ENCODE measurements around the gene SERPINB3. TPM values are rescaled to one million over a fixed set of nuclear protein-coding genes. Genes with fewer than 3 reads are reported as not detected.

The SERPINB3 gene
- total and polyA plus RNA-seq, 2 experiments from 2014 or later, result 0.27 to 0.59 TPM

DNA sequence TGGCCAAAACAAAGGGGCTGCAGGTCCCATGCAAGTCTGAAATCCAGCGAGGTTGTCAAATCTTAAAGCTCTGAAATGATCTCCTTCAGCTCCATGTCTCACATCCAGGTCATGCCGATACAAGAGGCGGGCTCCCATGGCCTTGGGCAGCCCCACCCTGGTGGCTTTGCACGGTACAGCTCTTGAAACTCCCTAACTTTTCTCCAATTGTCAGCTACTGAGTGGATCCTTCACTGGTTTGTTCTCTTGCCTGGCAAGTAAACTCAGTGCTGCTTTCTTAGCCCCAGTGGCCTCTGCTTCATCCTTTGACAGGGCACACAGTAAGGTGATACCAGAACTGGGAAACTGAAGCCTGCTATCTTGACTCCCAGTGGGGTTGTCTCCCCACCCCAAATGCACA lies 48.3 kb downstream of the SERPINB3 start (continued):
- TF ChIP-seq, protein P1, sequence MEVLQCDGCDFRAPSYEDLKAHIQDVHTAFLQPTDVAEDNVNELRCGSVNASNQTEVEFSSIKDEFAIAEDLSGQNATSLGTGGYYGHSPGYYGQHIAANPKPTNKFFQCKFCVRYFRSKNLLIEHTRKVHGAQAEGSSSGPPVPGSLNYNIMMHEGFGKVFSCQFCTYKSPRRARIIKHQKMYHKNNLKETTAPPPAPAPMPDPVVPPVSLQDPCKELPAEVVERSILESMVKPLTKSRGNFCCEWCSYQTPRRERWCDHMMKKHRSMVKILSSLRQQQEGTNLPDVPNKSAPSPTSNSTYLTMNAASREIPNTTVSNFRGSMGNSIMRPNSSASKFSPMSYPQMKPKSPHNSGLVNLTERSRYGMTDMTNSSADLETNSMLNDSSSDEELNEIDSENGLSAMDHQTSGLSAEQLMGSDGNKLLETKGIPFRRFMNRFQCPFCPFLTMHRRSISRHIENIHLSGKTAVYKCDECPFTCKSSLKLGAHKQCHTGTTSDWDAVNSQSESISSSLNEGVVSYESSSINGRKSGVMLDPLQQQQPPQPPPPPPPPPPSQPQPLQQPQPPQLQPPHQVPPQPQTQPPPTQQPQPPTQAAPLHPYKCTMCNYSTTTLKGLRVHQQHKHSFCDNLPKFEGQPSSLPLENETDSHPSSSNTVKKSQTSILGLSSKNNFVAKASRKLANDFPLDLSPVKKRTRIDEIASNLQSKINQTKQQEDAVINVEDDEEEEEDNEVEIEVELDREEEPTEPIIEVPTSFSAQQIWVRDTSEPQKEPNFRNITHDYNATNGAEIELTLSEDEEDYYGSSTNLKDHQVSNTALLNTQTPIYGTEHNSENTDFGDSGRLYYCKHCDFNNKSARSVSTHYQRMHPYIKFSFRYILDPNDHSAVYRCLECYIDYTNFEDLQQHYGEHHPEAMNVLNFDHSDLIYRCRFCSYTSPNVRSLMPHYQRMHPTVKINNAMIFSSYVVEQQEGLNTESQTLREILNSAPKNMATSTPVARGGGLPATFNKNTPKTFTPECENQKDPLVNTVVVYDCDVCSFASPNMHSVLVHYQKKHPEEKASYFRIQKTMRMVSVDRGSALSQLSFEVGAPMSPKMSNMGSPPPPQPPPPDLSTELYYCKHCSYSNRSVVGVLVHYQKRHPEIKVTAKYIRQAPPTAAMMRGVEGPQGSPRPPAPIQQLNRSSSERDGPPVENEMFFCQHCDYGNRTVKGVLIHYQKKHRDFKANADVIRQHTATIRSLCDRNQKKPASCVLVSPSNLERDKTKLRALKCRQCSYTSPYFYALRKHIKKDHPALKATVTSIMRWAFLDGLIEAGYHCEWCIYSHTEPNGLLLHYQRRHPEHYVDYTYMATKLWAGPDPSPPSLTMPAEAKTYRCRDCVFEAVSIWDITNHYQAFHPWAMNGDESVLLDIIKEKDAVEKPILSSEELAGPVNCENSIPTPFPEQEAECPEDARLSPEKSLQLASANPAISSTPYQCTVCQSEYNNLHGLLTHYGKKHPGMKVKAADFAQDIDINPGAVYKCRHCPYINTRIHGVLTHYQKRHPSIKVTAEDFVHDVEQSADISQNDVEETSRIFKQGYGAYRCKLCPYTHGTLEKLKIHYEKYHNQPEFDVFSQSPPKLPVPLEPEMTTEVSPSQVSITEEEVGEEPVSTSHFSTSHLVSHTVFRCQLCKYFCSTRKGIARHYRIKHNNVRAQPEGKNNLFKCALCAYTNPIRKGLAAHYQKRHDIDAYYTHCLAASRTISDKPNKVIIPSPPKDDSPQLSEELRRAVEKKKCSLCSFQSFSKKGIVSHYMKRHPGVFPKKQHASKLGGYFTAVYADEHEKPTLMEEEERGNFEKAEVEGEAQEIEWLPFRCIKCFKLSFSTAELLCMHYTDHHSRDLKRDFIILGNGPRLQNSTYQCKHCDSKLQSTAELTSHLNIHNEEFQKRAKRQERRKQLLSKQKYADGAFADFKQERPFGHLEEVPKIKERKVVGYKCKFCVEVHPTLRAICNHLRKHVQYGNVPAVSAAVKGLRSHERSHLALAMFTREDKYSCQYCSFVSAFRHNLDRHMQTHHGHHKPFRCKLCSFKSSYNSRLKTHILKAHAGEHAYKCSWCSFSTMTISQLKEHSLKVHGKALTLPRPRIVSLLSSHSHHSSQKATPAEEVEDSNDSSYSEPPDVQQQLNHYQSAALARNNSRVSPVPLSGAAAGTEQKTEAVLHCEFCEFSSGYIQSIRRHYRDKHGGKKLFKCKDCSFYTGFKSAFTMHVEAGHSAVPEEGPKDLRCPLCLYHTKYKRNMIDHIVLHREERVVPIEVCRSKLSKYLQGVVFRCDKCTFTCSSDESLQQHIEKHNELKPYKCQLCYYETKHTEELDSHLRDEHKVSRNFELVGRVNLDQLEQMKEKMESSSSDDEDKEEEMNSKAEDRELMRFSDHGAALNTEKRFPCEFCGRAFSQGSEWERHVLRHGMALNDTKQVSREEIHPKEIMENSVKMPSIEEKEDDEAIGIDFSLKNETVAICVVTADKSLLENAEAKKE (CRISPR knock-in tag; IDR thresholded peaks at IDR 0.05), result no peak
- TF ChIP-seq ZNF114 (CRISPR knock-in tag; IDR thresholded peaks at IDR 0.05) (no peak), STAT1 (IDR thresholded peaks at IDR 0.05; ENCODE audit: unreplicated experiment) (no peak), CREB1 (CRISPR knock-in tag; IDR thresholded peaks at IDR 0.05; ENCODE audit: low read depth) (no peak)
- TF ChIP-seq, protein P2, sequence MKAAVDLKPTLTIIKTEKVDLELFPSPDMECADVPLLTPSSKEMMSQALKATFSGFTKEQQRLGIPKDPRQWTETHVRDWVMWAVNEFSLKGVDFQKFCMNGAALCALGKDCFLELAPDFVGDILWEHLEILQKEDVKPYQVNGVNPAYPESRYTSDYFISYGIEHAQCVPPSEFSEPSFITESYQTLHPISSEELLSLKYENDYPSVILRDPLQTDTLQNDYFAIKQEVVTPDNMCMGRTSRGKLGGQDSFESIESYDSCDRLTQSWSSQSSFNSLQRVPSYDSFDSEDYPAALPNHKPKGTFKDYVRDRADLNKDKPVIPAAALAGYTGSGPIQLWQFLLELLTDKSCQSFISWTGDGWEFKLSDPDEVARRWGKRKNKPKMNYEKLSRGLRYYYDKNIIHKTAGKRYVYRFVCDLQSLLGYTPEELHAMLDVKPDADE (IDR thresholded peaks at IDR 0.05), result no peak

- no peaks in the 10 kb centered on the region for H3K27me3 Mint-ChIP-seq (ENCODE audit: insufficient read depth, low read depth, poor library complexity)
- H3K36me3 ChIP-seq (ENCODE audit: insufficient read depth), result no peaks in the 10 kb centered on the region
- no peaks in the 10 kb centered on the region for H3K9me2 ChIP-seq (ENCODE audit: insufficient read depth)
- H3F3A ChIP-seq (replicated peaks; ENCODE audit: low read depth), result no peaks in the 10 kb centered on the region
- no peak for ATAC-seq
- no peak overlapping the region for H3K4me3 Mint-ChIP-seq
- H3K4me1 ChIP-seq (ENCODE audit: insufficient read depth), result peaks cover 9% of the 10 kb centered on the region
- H3K79me2 ChIP-seq (replicated peaks; ENCODE audit: insufficient read depth), result no peaks in the 10 kb centered on the region
- no peak overlapping the region for H3K4me2 ChIP-seq
- H3K4me3 ChIP-seq, result no peak overlapping the region
- no peaks in the 10 kb centered on the region for H3K36me3 Mint-ChIP-seq (ENCODE audit: low read depth)
- DNase-seq (ENCODE audit: low spot score), result no peak
- peaks cover 5% of the 10 kb centered on the region for H3K4me1 Mint-ChIP-seq
- no peaks in the 10 kb centered on the region for H3K9me3 Mint-ChIP-seq
- no peak overlapping the region for H3K27ac Mint-ChIP-seq
- no peaks in the 10 kb centered on the region for H4K20me1 ChIP-seq (replicated peaks; ENCODE audit: insufficient read depth)
- no peak overlapping the region for H3K27ac ChIP-seq (ENCODE audit: low read depth)
- TF ChIP-seq EZH2phosphoT487 (IDR thresholded peaks at IDR 0.05; ENCODE audit: unreplicated experiment) (no peak), POLR2AphosphoS5 (IDR thresholded peaks at IDR 0.05; ENCODE audit: low read depth) (no peak), ZNF114 (CRISPR knock-in tag; IDR thresholded peaks at IDR 0.05) (no peak), EZH2 (IDR thresholded peaks at IDR 0.05; ENCODE audit: low read depth, unreplicated experiment) (no peak)
- H3K27me3 ChIP-seq (ENCODE audit: insufficient read depth), result no peaks in the 10 kb centered on the region
- no peak overlapping the region for H2AFZ ChIP-seq
These were observed 55.2 kb downstream of the SERPINB3 start for GRCh38 chr18:63606526-63606925.

Other genes with a start within 250 kb of the SERPINB3 start
- gene VPS4B, start 239.4 kb downstream of the SERPINB3 start, total RNA-seq (2014; rRNA removed; shearing (Covaris generic)), result 30.2 and 34.4 TPM in 2 replicates
- 43.5 and 49.4 TPM in 2 replicates for gene VPS4B, start 239.4 kb downstream of the SERPINB3 start, polyA plus RNA-seq (2016; fragmentation: Nextera tagmentation; extraction: Ambion mirVana)
- not detected in 2 replicates for gene SERPINB5, start 184.9 kb downstream of the SERPINB3 start, total RNA-seq (2014; rRNA removed; shearing (Covaris generic))
- 0.16 TPM in 1 of 2 replicates, not detected in the other for gene SERPINB5, start 184.9 kb downstream of the SERPINB3 start, polyA plus RNA-seq (2016; fragmentation: Nextera tagmentation; extraction: Ambion mirVana)
- gene SERPINB12, start 119.5 kb downstream of the SERPINB3 start, total RNA-seq (2014; rRNA removed; shearing (Covaris generic)), result not detected in 2 replicates
- not detected in 2 replicates for gene SERPINB12, start 119.5 kb downstream of the SERPINB3 start, polyA plus RNA-seq (2016; fragmentation: Nextera tagmentation; extraction: Ambion mirVana)
- not detected in 2 replicates for gene SERPINB13, start 74.5 kb downstream of the SERPINB3 start, total RNA-seq (2014; rRNA removed; shearing (Covaris generic))
- gene SERPINB13, start 74.5 kb downstream of the SERPINB3 start, polyA plus RNA-seq (2016; fragmentation: Nextera tagmentation; extraction: Ambion mirVana), result not detected in 2 replicates
- 1.1 and 1.2 TPM in 2 replicates for gene SERPINB4, start 17.6 kb downstream of the SERPINB3 start, total RNA-seq (2014; rRNA removed; shearing (Covaris generic))
- 1.5 and 2.3 TPM in 2 replicates for gene SERPINB4, start 17.6 kb downstream of the SERPINB3 start, polyA plus RNA-seq (2016; fragmentation: Nextera tagmentation; extraction: Ambion mirVana)
- not detected in 2 replicates for gene SERPINB11, start 41.1 kb upstream of the SERPINB3 start, total RNA-seq (2014; rRNA removed; shearing (Covaris generic))
- not detected in 2 replicates for gene SERPINB11, start 41.1 kb upstream of the SERPINB3 start, polyA plus RNA-seq (2016; fragmentation: Nextera tagmentation; extraction: Ambion mirVana)
- not detected in 2 replicates for gene SERPINB7, start 113.5 kb upstream of the SERPINB3 start, total RNA-seq (2014; rRNA removed; shearing (Covaris generic))
- gene SERPINB7, start 113.5 kb upstream of the SERPINB3 start, polyA plus RNA-seq (2016; fragmentation: Nextera tagmentation; extraction: Ambion mirVana), result not detected in 2 replicates
- gene SERPINB2, start 225.8 kb upstream of the SERPINB3 start, total RNA-seq (2014; rRNA removed; shearing (Covaris generic)), result not detected in 2 replicates
- not detected in 2 replicates for gene SERPINB2, start 225.8 kb upstream of the SERPINB3 start, polyA plus RNA-seq (2016; fragmentation: Nextera tagmentation; extraction: Ambion mirVana)
- not detected in 2 replicates for gene SERPINB10, start 246.1 kb upstream of the SERPINB3 start, total RNA-seq (2014; rRNA removed; shearing (Covaris generic))
- not detected in 2 replicates for gene SERPINB10, start 246.1 kb upstream of the SERPINB3 start, polyA plus RNA-seq (2016; fragmentation: Nextera tagmentation; extraction: Ambion mirVana)

Data from GM23338 (cell line).